Measurements from ENCODE around the gene SIGLEC15. TPM values are rescaled to one million over a fixed set of nuclear protein-coding genes. Genes with fewer than 3 reads are reported as not detected.

The SIGLEC15 gene
- total and polyA plus RNA-seq, 2 experiments from 2014 or later: 0.30 to 1.5 TPM

- H3K36me3 ChIP-seq (replicated peaks; ENCODE audit: insufficient read depth, low read depth): no peaks in the 10 kb centered on the region
- no peak overlapping the region for H3K27ac ChIP-seq
- TF ChIP-seq EZH2phosphoT487 (IDR thresholded peaks at IDR 0.05; ENCODE audit: low read depth, severe bottlenecking, unreplicated experiment) (no peak), EZH2 (IDR thresholded peaks at IDR 0.05; ENCODE audit: borderline replicate concordance) (no peak)
- TF ChIP-seq, protein P1, sequence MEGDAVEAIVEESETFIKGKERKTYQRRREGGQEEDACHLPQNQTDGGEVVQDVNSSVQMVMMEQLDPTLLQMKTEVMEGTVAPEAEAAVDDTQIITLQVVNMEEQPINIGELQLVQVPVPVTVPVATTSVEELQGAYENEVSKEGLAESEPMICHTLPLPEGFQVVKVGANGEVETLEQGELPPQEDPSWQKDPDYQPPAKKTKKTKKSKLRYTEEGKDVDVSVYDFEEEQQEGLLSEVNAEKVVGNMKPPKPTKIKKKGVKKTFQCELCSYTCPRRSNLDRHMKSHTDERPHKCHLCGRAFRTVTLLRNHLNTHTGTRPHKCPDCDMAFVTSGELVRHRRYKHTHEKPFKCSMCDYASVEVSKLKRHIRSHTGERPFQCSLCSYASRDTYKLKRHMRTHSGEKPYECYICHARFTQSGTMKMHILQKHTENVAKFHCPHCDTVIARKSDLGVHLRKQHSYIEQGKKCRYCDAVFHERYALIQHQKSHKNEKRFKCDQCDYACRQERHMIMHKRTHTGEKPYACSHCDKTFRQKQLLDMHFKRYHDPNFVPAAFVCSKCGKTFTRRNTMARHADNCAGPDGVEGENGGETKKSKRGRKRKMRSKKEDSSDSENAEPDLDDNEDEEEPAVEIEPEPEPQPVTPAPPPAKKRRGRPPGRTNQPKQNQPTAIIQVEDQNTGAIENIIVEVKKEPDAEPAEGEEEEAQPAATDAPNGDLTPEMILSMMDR (IDR thresholded peaks at IDR 0.05; ENCODE audit: poor library complexity): no peak
These were observed 27.2 kb downstream of the SIGLEC15 start for GRCh38 chr18:45852631-45853030.

DNA sequence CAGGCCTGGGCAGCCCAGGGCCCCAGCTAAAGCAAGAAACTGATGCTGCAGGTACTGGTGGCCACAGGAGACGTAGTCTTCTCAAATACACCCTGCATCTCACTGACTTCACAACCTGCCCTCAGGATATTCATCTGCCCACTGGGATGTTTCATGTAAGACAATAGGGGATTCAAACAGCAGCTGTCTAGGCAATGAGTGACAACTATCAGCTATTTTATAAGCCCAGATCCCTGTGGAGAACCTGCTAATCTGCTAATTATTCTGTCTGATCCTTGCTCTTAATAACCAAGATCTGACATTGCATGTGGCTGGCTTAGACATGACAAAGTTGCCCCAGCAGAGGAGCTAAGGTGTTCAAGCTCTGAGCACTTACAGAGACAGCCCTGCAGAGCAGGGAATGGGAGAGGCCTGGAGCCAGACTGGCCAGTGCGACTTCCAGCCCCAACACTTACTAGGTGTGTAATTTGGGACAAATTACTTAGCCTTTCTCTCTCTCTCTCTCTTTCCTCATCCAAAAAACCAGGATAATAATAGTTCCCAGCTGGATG, 28.6 kb downstream of the SIGLEC15 start:
- Histone ChIP-seq H3K27me3 (no peaks in the 10 kb centered on the region), H3K9me3 (ENCODE audit: low read depth) (no peaks in the 10 kb centered on the region), H3K36me3 (replicated peaks; ENCODE audit: insufficient read depth, low read depth) (no peaks in the 10 kb centered on the region), H3K4me2 (no peak overlapping the region), H3K4me3 (no peak overlapping the region), H4K20me1 (ENCODE audit: insufficient read depth, poor library complexity, severe bottlenecking) (no peaks in the 10 kb centered on the region), H3K79me2 (no peaks in the 10 kb centered on the region), H2AFZ (no peak overlapping the region), H3K27ac (no peak overlapping the region), H3K4me1 (ENCODE audit: insufficient read depth) (peaks cover 8% of the 10 kb centered on the region), H3K9me2 (replicated peaks; ENCODE audit: insufficient read depth) (no peaks in the 10 kb centered on the region)
- WGBS (ENCODE audit: low lambda C conversion rate, missing lambda C conversion rate): 85% methylated on average over 2 of the region's 2 CpGs
- no peak for DNase-seq (ENCODE audit: low spot score)
- TF ChIP-seq, protein P1 (IDR thresholded peaks at IDR 0.05; ENCODE audit: poor library complexity): no peak
- TF ChIP-seq EZH2 (IDR thresholded peaks at IDR 0.05; ENCODE audit: borderline replicate concordance): no peak
- no peak for TF ChIP-seq EZH2phosphoT487 (IDR thresholded peaks at IDR 0.05; ENCODE audit: low read depth, severe bottlenecking, unreplicated experiment)

More at GRCh38 chr18:45852631-45853030, 27.2 kb downstream of the SIGLEC15 start:
- H2AFZ ChIP-seq: no peak overlapping the region
- H3K4me3 ChIP-seq: no peak overlapping the region
- no peak overlapping the region for H3K4me2 ChIP-seq
- no peak for DNase-seq (ENCODE audit: low spot score)
- H4K20me1 ChIP-seq (ENCODE audit: insufficient read depth, poor library complexity, severe bottlenecking): no peaks in the 10 kb centered on the region
- H3K9me3 ChIP-seq (ENCODE audit: low read depth): no peaks in the 10 kb centered on the region
- no peaks in the 10 kb centered on the region for H3K27me3 ChIP-seq
- no peaks in the 10 kb centered on the region for H3K79me2 ChIP-seq
- WGBS (ENCODE audit: low lambda C conversion rate, missing lambda C conversion rate): 89% methylated on average over 5 of the region's 5 CpGs
- peaks cover 8% of the 10 kb centered on the region for H3K4me1 ChIP-seq (ENCODE audit: insufficient read depth)
- no peaks in the 10 kb centered on the region for H3K9me2 ChIP-seq (replicated peaks; ENCODE audit: insufficient read depth)

DNA sequence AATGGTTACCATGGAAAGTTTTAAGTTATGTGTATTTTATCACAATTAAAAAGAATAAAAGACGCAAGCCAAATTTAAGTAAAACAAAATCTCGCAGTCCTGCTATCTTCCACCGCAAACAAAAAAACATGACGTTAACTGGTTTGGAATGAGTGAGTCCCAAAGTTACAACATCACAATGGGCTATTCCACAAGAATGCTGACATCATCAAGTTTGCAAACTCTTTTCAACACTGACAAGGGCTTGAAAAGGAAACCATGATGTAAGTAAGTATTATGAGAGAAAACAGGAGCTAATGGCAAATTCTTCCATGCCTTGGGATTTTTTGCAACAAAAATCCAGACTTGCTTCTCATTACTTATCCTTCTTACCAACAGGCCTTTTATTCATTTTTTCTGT, 31.1 kb downstream of the SIGLEC15 start:
- H3K27ac ChIP-seq: no peak overlapping the region
- no peak overlapping the region for H3K4me2 ChIP-seq
- TF ChIP-seq EZH2 (IDR thresholded peaks at IDR 0.05; ENCODE audit: borderline replicate concordance) (no peak), EZH2phosphoT487 (IDR thresholded peaks at IDR 0.05; ENCODE audit: low read depth, severe bottlenecking, unreplicated experiment) (no peak)
- TF ChIP-seq, protein P1 (IDR thresholded peaks at IDR 0.05; ENCODE audit: poor library complexity): no peak
- DNase-seq (ENCODE audit: low spot score): no peak
- H2AFZ ChIP-seq: no peak overlapping the region
- no peaks in the 10 kb centered on the region for H3K36me3 ChIP-seq (replicated peaks; ENCODE audit: insufficient read depth, low read depth)
- no peaks in the 10 kb centered on the region for H3K9me3 ChIP-seq (ENCODE audit: low read depth)
- no peak overlapping the region for H3K4me3 ChIP-seq
- peaks cover 6% of the 10 kb centered on the region for H3K4me1 ChIP-seq (ENCODE audit: insufficient read depth)
- 79% methylated on average over 4 of the region's 4 CpGs for WGBS (ENCODE audit: low lambda C conversion rate, missing lambda C conversion rate)
- no peaks in the 10 kb centered on the region for H4K20me1 ChIP-seq (ENCODE audit: insufficient read depth, poor library complexity, severe bottlenecking)
- no peaks in the 10 kb centered on the region for H3K9me2 ChIP-seq (replicated peaks; ENCODE audit: insufficient read depth)
- H3K79me2 ChIP-seq: no peaks in the 10 kb centered on the region
- H3K27me3 ChIP-seq: no peaks in the 10 kb centered on the region

Measured in hepatocyte (in vitro differentiated cells).